Vagina (tissue), 2 donors: ENCODE measurements around the gene MYPOP. TPM values are rescaled to one million over a fixed set of nuclear protein-coding genes. Genes with fewer than 3 reads are reported as not detected.

Source experiments
- DNase-seq, 2 donors: peaks; one replicate each; pipeline ENCODE4 v3.0.0-alpha.2; 2017; ENCODE audit errors: extremely low spot score in 2 of 2
- H3K27ac ChIP-seq: fragments of 200-600 bp; sonication (generic); one replicate; pipeline ENCODE4 v1.5.1; 2019
- H3K27me3 ChIP-seq: fragments of 200-600 bp; sonication (generic); one replicate; pipeline ENCODE4 v1.5.1; 2019
- H3K36me3 ChIP-seq, 2 donors: fragments of 200-600 bp; sonication (generic); one replicate each; pipeline ENCODE4 v1.5.1; 2017 to 2019
- H3K4me1 ChIP-seq: fragments of 200-600 bp; sonication (generic); one replicate; pipeline ENCODE4 v1.5.1; 2019
- H3K4me3 ChIP-seq, 2 donors: fragments of 200-600 bp; sonication (generic); 1 replicate in 1 of 2; 2 replicates in 1 of 2; pipeline ENCODE4 v1.5.1; 2016 to 2019
- H3K9me3 ChIP-seq: fragments of 200-600 bp; sonication (generic); one replicate; pipeline ENCODE4 v1.5.1; 2019
- CTCF ChIP-seq, 3 experiments: fragments of 450-650 bp in 2 of 3; fragments of 200-600 bp in 1 of 3; sonication (generic) in 1 of 3; IDR thresholded peaks; one replicate each; pipeline ENCODE4 v1.5.1; 2017 to 2019; ENCODE audit warnings: antibody characterized with exemption in 3 of 3, mild to moderate bottlenecking in 2 of 3, moderate library complexity in 2 of 3
- POLR2A ChIP-seq, 2 donors: fragments of 450-650 bp; IDR thresholded peaks; one replicate each; pipeline ENCODE4 v1.6.1; 2017; ENCODE audit warnings: antibody characterized with exemption in 2 of 2, mild to moderate bottlenecking in 2 of 2, moderate library complexity in 2 of 2
- POLR2AphosphoS5 ChIP-seq, 2 donors: sonication (generic); formaldehyde crosslinking; IDR thresholded peaks; one replicate each; pipeline ENCODE4 v1.9.0; 2017; ENCODE audit warnings: antibody characterized with exemption in 2 of 2, mild to moderate bottlenecking in 2 of 2, low read depth in 1 of 2; ENCODE audit not compliant: insufficient read depth in 1 of 2
- intact Hi-C: fragments of 100-400 bp; cut with DNase I; formaldehyde crosslinking; loops from one replicate; pipeline ENCODE4 v1.15.1; 2023
- total RNA-seq: library from RNA; depleted of rRNA; stranded (reverse); fragments of >200 nt; gene quantifications from one replicate; pipeline ENCODE4 v1.2.3, GENCODE V29; 2016

Gene MYPOP
- total RNA-seq, 1 donor from 2014 or later: 13.8 TPM

- H3K27me3 ChIP-seq: no peaks in the 10 kb centered on the region
- DNase-seq: no peak
- H3K4me1 ChIP-seq: no peaks in the 10 kb centered on the region
- H3K27ac ChIP-seq: no peak overlapping the region
- H3K4me3 ChIP-seq: no peak overlapping the region
- TF ChIP-seq POLR2A (IDR thresholded peaks at IDR 0.05) (no peak), POLR2AphosphoS5 (IDR thresholded peaks at IDR 0.05; ENCODE audit: insufficient read depth in 1 of 2, low read depth in 1 of 2) (no peak), CTCF (IDR thresholded peaks at IDR 0.05) (no peak)
- H3K9me3 ChIP-seq: no peaks in the 10 kb centered on the region
- H3K36me3 ChIP-seq: no peaks in the 10 kb centered on the region
- intact Hi-C loops: no loop called here
Measured at GRCh38 chr19:45938733-45939319, 36.4 kb upstream of the MYPOP start.

- Histone ChIP-seq H3K4me1 (no peaks in the 10 kb centered on the region), H3K4me3 (no peak overlapping the region), H3K27me3 (no peaks in the 10 kb centered on the region), H3K9me3 (no peaks in the 10 kb centered on the region), H3K36me3 (no peaks in the 10 kb centered on the region), H3K27ac (no peak overlapping the region)
- TF ChIP-seq POLR2AphosphoS5 (IDR thresholded peaks at IDR 0.05; ENCODE audit: insufficient read depth in 1 of 2, low read depth in 1 of 2) (no peak), CTCF (IDR thresholded peaks at IDR 0.05) (no peak), POLR2A (IDR thresholded peaks at IDR 0.05) (no peak)
- DNase-seq: no peak
- intact Hi-C loops: no loop called here
Measured at GRCh38 chr19:45935267-45935666, 32.9 kb upstream of the MYPOP start.

- no peaks in the 10 kb centered on the region for H3K4me1 ChIP-seq
- no peaks in the 10 kb centered on the region for H3K27me3 ChIP-seq
- no peak overlapping the region for H3K27ac ChIP-seq
- TF ChIP-seq CTCF (IDR thresholded peaks at IDR 0.05) (no peak), POLR2AphosphoS5 (IDR thresholded peaks at IDR 0.05; ENCODE audit: insufficient read depth in 1 of 2, low read depth in 1 of 2) (no peak), POLR2A (IDR thresholded peaks at IDR 0.05) (no peak)
- no peak for DNase-seq
- H3K36me3 ChIP-seq: no peaks in the 10 kb centered on the region
- H3K4me3 ChIP-seq: no peak overlapping the region
- intact Hi-C loops: no loop called here
- H3K9me3 ChIP-seq: no peaks in the 10 kb centered on the region
Measured at GRCh38 chr19:45934551-45935230, 32.3 kb upstream of the MYPOP start.

- Histone ChIP-seq H3K27ac (no peak overlapping the region), H3K9me3 (no peaks in the 10 kb centered on the region), H3K4me1 (no peaks in the 10 kb centered on the region), H3K36me3 (no peaks in the 10 kb centered on the region), H3K4me3 (no peak overlapping the region), H3K27me3 (no peaks in the 10 kb centered on the region)
- TF ChIP-seq POLR2A (IDR thresholded peaks at IDR 0.05): no peak
- TF ChIP-seq CTCF (IDR thresholded peaks at IDR 0.05): no peak
- TF ChIP-seq POLR2AphosphoS5 (IDR thresholded peaks at IDR 0.05; ENCODE audit: insufficient read depth in 1 of 2, low read depth in 1 of 2): no peak
- intact Hi-C loops: no loop called here
- no peak for DNase-seq
Measured at GRCh38 chr19:45933759-45934158, 31.3 kb upstream of the MYPOP start.

GRCh38 chr19:45931055-45931454 lies 28.6 kb upstream of the MYPOP start:
- no peaks in the 10 kb centered on the region for H3K36me3 ChIP-seq
- intact Hi-C loops: no loop called here
- H3K4me3 ChIP-seq: no peak overlapping the region
- H3K27me3 ChIP-seq: no peaks in the 10 kb centered on the region
- peaks cover 5% of the 10 kb centered on the region for H3K4me1 ChIP-seq
- H3K27ac ChIP-seq: no peak overlapping the region
- no peak for DNase-seq
- no peak for TF ChIP-seq CTCF (IDR thresholded peaks at IDR 0.05)
- TF ChIP-seq POLR2AphosphoS5 (IDR thresholded peaks at IDR 0.05; ENCODE audit: insufficient read depth in 1 of 2, low read depth in 1 of 2): no peak
- no peak for TF ChIP-seq POLR2A (IDR thresholded peaks at IDR 0.05)
- no peaks in the 10 kb centered on the region for H3K9me3 ChIP-seq
